NCI-H748 treated with DMSO at 0.1 percent for 48 hours (cell line): ENCODE results near the gene ADAMTS8.
"Not testable (repeated sequence)": the region's sequence is repeated elsewhere in the genome, so short reads cannot be mapped to it uniquely, and the experiment has no call there.

Experiments used
- DNase-seq: peaks from one replicate; lab custom pipeline; 2025; lab: John Stamatoyannopoulos, UW

ADAMTS8 gene

GRCh38 chr11:130438401-130439159 is 10.2 kb upstream of the ADAMTS8 start:
- DNase-seq, result not testable (repeated sequence)

DNA sequence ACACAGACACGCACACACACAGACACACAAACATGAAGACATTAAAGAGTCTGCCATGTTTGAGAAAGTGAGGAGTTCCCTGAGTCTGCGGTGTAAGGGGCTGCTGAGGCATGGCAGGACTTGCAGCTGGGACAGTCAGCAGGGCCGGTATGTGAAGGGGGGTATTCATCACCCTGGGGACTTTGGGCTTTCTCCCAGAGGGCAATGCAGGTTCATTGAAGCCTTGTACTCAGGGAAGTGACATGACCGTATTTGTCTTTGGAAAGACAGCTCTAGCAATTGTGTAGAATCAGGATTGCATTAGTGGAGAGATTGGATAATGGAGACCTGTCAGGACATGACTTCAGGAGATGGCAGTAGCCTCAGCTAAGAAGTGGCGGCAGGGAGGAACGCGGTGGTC is 9.4 kb upstream of the ADAMTS8 start:
- DNase-seq, result no peak

DNA sequence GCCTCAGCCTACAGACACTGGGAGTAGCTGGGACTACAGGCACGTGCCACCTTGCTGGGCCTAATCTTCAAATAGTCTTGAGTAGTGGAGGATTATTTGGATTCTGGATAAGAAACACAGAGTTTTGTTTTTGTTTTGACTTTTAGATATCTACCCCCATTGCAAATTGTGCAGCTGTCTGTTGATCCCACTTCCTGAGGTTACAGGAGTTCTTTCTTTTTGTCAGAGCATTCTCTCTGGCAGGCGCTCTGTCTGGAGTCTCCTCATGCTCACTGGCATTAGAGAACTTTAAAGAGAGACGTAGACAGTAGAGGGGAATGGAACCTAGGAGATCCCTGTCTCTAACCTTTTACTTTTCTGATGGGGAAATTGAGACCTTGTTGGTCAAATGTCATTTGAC is 7.8 kb upstream of the ADAMTS8 start:
- no peak for DNase-seq

- DNase-seq, result no peak
Measured at GRCh38 chr11:130435671-130436070, 7.3 kb upstream of the ADAMTS8 start.

- peak; percentile 63 for DNase-seq
Measured at GRCh38 chr11:130434521-130435223, 6.3 kb upstream of the ADAMTS8 start.

DNA sequence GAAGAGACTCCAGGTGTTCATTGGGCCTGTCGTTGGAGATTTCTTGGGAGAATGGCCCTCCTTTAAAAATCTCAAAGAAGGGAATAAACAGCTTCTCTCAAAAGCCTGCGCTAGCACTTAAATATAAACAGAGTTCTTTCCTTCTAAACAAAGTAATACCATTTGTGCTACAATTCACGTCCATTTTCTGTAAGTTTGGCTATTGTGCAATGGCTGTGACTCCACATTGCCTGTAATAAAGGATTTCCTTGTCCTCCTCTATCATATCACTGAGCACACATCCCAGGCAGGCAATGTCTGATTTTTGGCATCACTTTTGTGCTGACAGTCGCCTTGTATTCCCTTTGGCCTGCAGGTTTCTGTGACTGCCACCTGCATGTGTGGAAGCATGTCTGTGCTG is 4.9 kb upstream of the ADAMTS8 start:
- DNase-seq, result no peak

- no peak for DNase-seq
Measured at GRCh38 chr11:130431801-130432200, 3.4 kb upstream of the ADAMTS8 start.

GRCh38 chr11:130431331-130431773 is 2.9 kb upstream of the ADAMTS8 start:
- DNase-seq, result peak; percentile 38

- DNase-seq, result no peak
Measured at GRCh38 chr11:130429983-130430382, 1.6 kb upstream of the ADAMTS8 start.

DNA sequence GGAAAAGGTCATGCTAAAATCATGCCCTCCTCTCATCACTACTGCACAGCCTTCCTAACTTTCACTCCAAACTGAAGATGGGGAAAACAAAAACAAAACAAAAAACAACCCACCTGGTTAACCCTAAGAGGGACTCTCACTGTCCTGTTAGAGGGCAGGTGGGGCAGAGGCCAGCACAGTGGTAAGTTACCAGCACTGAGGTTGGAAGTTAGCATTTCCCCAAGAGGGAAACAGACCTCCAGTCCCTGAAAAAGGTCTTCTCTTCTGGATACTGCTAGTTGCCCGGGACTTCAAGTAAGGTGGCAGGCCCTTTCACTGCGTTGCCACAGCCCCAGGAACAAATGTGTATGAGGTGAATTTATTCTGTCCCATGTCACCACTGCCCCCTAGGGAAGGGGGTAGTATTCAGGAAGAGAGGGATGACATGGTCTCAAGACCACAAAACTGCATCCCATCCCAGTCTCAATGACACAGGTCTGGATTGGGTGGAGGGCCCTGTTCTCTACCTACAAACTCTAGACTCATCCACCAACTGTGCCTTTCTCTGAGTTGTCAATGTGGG is 792 bp upstream of the ADAMTS8 start:
- no peak for DNase-seq

GRCh38 chr11:130427581-130428315 is 661 bp downstream of the ADAMTS8 start:
- no peak for DNase-seq

DNA sequence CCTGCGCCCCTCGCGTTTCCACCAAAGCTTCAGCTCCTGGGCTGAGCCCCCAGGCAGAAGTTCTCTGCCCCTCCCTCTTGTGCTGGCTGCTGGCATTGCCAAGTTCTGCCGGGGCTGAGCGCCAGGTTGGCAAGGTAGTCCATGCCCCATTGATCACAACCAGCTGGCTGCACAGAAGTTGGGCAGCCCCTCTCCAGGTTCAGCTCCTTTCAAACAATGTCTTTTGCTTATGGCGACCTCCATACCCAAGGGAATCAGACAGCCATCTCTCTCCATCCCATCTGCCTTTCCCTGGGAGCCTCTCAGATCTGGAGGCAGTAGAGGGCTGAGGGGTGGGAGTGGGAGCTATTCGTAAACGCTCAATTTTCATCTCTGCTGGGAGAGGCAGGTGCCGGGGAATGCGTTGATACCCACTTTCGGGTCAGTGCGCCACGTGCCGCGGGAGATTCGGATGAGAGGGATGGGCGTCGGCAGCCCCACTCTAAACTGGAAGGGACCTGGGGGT is 1.5 kb downstream of the ADAMTS8 start:
- DNase-seq, result no peak

DNA sequence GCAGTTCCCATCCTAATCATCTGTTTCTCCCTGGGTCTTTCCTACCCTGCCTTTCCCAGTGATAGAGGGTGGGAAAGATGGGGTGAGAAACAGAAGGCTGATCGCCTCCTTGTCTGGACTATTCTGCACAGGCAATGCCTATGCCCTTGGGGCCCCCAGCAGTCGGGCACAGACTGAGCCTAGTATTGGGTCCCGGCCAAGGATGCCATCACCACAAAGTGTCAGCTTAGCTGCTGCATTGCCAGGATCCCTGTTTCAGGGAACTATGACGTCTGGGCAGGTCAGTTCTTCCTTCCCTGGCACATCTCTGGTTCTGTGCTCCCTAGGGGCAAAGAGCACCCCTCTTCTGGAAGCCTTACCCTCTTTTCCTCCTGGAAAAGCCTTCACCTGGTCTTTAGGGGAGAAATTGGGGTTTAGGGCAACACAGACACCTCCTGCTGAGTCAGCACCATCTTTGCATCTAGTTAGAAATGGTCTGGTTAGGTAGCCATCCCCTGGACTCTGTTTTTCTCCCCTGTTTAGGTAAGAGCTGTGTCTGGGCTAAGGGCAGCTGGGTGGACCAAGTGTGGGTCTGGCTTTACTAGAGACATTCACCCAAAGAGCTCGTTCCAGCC is 2.1 kb downstream of the ADAMTS8 start:
- no peak for DNase-seq

- DNase-seq, result no peak
Measured at GRCh38 chr11:130425156-130425555, 3.3 kb downstream of the ADAMTS8 start.

DNA sequence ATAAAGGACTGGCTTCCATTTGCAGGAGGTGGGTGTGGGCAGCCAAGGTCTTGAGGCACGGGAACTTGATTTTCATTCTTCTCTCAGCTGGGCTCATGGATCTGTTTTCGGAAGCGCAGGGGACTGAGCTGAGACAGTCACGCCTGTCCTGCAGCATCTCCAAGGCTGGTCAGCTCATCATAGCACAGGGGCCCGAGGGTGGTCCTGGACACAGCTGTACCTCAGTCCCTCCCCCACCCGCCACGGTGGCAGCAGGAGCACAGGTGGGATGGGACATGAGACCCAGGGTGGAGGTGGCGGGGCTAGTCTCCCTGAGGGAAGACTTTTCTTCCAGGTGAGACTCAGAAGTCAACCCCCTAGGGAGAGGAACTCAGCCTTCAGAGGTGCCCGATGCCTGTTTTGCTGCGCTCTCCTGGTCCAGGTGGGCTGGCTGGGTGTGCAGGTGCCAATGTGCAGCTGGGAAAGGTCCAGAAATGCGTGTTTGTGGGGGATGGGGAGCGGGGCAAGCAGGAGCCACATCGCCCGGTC is 3.7 kb downstream of the ADAMTS8 start:
- no peak for DNase-seq

DNA sequence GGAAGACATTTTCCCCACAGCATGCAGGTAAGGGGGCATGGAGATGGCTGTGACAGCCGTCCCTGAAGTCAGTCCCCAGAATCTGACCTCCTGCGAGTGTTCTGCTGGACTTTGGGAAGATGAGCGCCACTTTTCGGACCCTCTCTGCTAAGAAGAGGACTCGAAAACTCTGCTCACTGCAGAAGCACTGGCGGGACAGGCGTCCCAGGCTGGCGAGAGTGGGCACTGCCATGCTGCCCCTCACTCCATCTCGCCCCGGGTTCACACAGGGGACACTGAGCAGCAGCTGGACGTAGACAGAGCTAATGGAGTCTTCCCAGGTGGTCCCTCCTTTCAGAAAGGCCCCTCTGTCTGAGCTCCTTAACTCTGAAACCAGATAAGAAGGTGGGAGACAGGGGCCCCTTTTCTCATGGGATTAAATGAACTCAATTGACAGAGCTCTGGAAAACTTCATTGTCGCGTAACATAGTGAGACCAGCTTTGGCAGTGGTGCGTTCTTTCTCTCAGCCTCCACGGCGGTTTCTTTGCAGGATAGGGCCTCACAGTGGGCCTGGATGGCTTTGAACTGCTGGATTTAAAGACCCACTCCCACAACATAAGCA is 4.8 kb downstream of the ADAMTS8 start:
- DNase-seq, result no peak

- DNase-seq, result no peak
Measured at GRCh38 chr11:130422251-130422995, 6.0 kb downstream of the ADAMTS8 start.

GRCh38 chr11:130421697-130422096 is 6.7 kb downstream of the ADAMTS8 start:
- DNase-seq, result no peak

DNA sequence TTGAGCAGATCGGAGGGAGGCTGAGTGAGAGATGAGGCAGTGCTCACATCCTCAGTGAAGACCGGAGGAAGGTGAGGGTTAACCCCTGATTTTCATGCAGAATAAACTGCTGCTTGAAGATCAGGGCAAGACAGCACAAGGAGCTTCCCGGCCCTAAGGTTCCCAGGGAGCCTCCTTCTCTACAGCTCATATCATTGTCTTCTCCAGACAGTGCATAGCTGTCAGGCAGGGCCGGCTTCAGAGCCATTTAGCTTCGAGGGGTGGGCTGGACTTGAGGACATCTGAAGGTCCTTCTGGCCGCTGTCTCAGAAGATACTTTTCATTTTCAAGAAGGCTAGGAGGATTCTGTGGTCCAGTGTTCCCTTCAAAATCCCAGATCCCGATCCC is 7.2 kb downstream of the ADAMTS8 start:
- no peak for DNase-seq

- no peak for DNase-seq
Measured at GRCh38 chr11:130420478-130421198, 7.8 kb downstream of the ADAMTS8 start.
